Small intestine (tissue), 16 donors: Measurements from ENCODE around the gene ADH1C. TPM values are rescaled to one million over a fixed set of nuclear protein-coding genes. Genes with fewer than 3 reads are reported as not detected.
A peak's percentile ranks its signal among the peaks of the same experiment; 100 is the strongest.

Experiments
- DNase-seq, 2 donors: peaks; one replicate each; pipeline versions ENCODE4 v3.0.0 to v3.0.0-alpha.2; 2013
- FAIRE-seq: peaks from 2 replicates; lab custom pipeline; 2012; peaks lifted over from hg19 to GRCh38; lab: Jason Lieb, UNC
- H3K27ac ChIP-seq, 3 donors: one replicate each; pipeline ENCODE4 v1.5.1; 2013; ENCODE audit warnings: low read length in 2 of 3, mild to moderate bottlenecking in 2 of 3, control low read depth in 1 of 3, inconsistent platforms in 1 of 3, low read depth in 1 of 3, moderate library complexity in 1 of 3
- H3K27me3 ChIP-seq, 3 donors: one replicate each; pipeline ENCODE4 v1.6.1; 2013; ENCODE audit warnings: low read length in 3 of 3, inconsistent platforms in 1 of 3; ENCODE audit not compliant: control insufficient read depth in 3 of 3, insufficient read depth in 3 of 3
- H3K36me3 ChIP-seq, 3 donors: one replicate each; pipeline ENCODE4 v1.6.1; 2013; ENCODE audit warnings: low read length in 3 of 3, inconsistent platforms in 1 of 3, low read depth in 1 of 3, mild to moderate bottlenecking in 1 of 3, moderate library complexity in 1 of 3; ENCODE audit not compliant: control insufficient read depth in 3 of 3, insufficient read depth in 2 of 3
- H3K4me1 ChIP-seq, 3 donors: one replicate each; pipeline ENCODE4 v1.6.1; 2013; ENCODE audit warnings: low read length in 2 of 3, inconsistent platforms in 1 of 3, low read depth in 1 of 3, mild to moderate bottlenecking in 1 of 3, moderate library complexity in 1 of 3; ENCODE audit not compliant: control insufficient read depth in 3 of 3, insufficient read depth in 2 of 3
- H3K4me3 ChIP-seq, 3 donors: one replicate each; pipeline ENCODE4 v1.5.1; 2013; ENCODE audit warnings: low read length in 3 of 3, control low read depth in 1 of 3, inconsistent platforms in 1 of 3, low read depth in 1 of 3, mild to moderate bottlenecking in 1 of 3, moderate library complexity in 1 of 3
- H3K9me3 ChIP-seq, 2 donors: one replicate each; pipeline ENCODE4 v1.6.1; 2013; ENCODE audit warnings: low read depth in 1 of 2, low read length in 1 of 2; ENCODE audit not compliant: control insufficient read depth in 2 of 2, insufficient read depth in 1 of 2
- WGBS, 3 donors: extraction: QIAGEN DNeasy Blood & Tissue Kit; methylation state at CpG; one replicate each; pipeline ENCODE4 v1.1.7; 2013; 5-methylcytosine and 5-hydroxymethylcytosine counted together
- long read RNA-seq, 10 donors: transcript quantifications; one replicate each; lab custom pipeline, GENCODE V29; 2026
- polyA plus RNA-seq, 4 donors: library from polyadenylated mRNA; stranded (reverse) in 3 of 4; unstranded in 1 of 4; fragments of 200-250 nt in 3 of 4; fragments of 120-200 nt in 1 of 4; gene quantifications; one replicate each; pipeline versions ENCODE4 v1.2.1 to v1.2.3, GENCODE V29; 2013
- donor health status: healthy with polysubstance abuse.
- donor health status: control.
- donor health status: control.
- donor health status: Bipolar disorder and iron deficiency.
- donor health status: healthy.

Gene ADH1C
- polyA plus RNA-seq = 100 to 1,000 TPM in 3 of 4 donors, 10 to 100 TPM in 1; 66.3 to 231 (median 190) TPM
- long read RNA-seq, donor 1, transcript ADH1C-204 (9 exons, 1,740 nt) = major isoform, 17 of 53 reads
- long read RNA-seq, donor 1, partial matches to known transcripts = 29 of 53 reads
- long read RNA-seq, donor 1, other reads (novel, unspliced or antisense) = 6 of 53 reads
- long read RNA-seq, donor 2, partial matches to known transcripts = 0 of 3 reads
- long read RNA-seq, donor 2, other reads (novel, unspliced or antisense) = 0 of 3 reads
- long read RNA-seq, donor 3, partial matches to known transcripts = 20 of 21 reads
- long read RNA-seq, donor 3, other reads (novel, unspliced or antisense) = 0 of 21 reads
- long read RNA-seq, donor 4 = 0 reads
- long read RNA-seq, donor 5, partial matches to known transcripts = 0 of 3 reads
- long read RNA-seq, donor 5, other reads (novel, unspliced or antisense) = 0 of 3 reads
- long read RNA-seq, donor 6, transcript ADH1C-204 (9 exons, 1,740 nt) = major isoform, 12 of 18 reads
- long read RNA-seq, donor 6, partial matches to known transcripts = 6 of 18 reads
- long read RNA-seq, donor 6, other reads (novel, unspliced or antisense) = 0 of 18 reads
- long read RNA-seq, donor 7 = 0 reads
- long read RNA-seq, donor 8, partial matches to known transcripts = 0 of 1 reads
- long read RNA-seq, donor 8, other reads (novel, unspliced or antisense) = 0 of 1 reads
- long read RNA-seq, donor 9, partial matches to known transcripts = 0 of 3 reads
- long read RNA-seq, donor 9, other reads (novel, unspliced or antisense) = 0 of 3 reads
- long read RNA-seq, donor 10, transcript ADH1C-204 (9 exons, 1,740 nt) = major isoform, 20 of 27 reads
- long read RNA-seq, donor 10, partial matches to known transcripts = 5 of 27 reads
- long read RNA-seq, donor 10, other reads (novel, unspliced or antisense) = 0 of 27 reads

GRCh38 chr4:99352602-99353537 is at the start of gene ADH1C:
Gene ADH1C, minus strand, starts transcription at chr4:99352746. Its CDS starts 71 bp downstream, at chr4:99352675.
- WGBS, 3 donors = 14 to 33% (median 28%) methylated on average over 10 of the region's 10 CpGs
- peaks cover 0 to 4% (median 0%) of the 10 kb centered on the region in 3 donors for H3K36me3 ChIP-seq

GRCh38 chr4:99400831-99401230 is 48.3 kb upstream of the ADH1C start:
- peaks cover 0 to 49% (median 10%) of the 10 kb centered on the region in 3 donors for H3K4me1 ChIP-seq
- H3K4me3 ChIP-seq = no peak overlapping the region
- DNase-seq (no peak), FAIRE-seq (no peak)
- no peak overlapping the region for H3K27ac ChIP-seq
- H3K9me3 ChIP-seq = no peaks in the 10 kb centered on the region
- H3K27me3 ChIP-seq = no peaks in the 10 kb centered on the region
- no peaks in the 10 kb centered on the region for H3K36me3 ChIP-seq

More at GRCh38 chr4:99352602-99353537, at the start of gene ADH1C:
- Histone ChIP-seq H3K27me3 (no peaks in the 10 kb centered on the region), H3K9me3 (peaks cover 0 to 5% of the 10 kb centered on the region in 2 donors), H3K4me1 (peaks cover 0 to 13% (median 5%) of the 10 kb centered on the region in 3 donors), H3K27ac (peak within 1 kb of the TSS; percentile 11 to 69 (median 48)), H3K4me3 (peak within 1 kb of the TSS in 2 of 3 donors; percentile 30 to 33)
- DNase-seq (peak; percentile 69 to 79), FAIRE-seq (no peak)

GRCh38 chr4:99399017-99399416 is 46.5 kb upstream of the ADH1C start:
- no peak for DNase-seq
- no peak for FAIRE-seq
- Histone ChIP-seq H3K4me1 (peaks cover 3 to 43% (median 5%) of the 10 kb centered on the region in 3 donors), H3K27ac (no peak overlapping the region), H3K9me3 (peaks cover 0 to 5% of the 10 kb centered on the region in 2 donors), H3K4me3 (no peak overlapping the region), H3K36me3 (no peaks in the 10 kb centered on the region), H3K27me3 (no peaks in the 10 kb centered on the region)
- 54 to 77% (median 67%) methylated on average over 1 of the region's 1 CpG for WGBS, 3 donors

- Histone ChIP-seq H3K27ac (peak overlapping the region in 1 of 3 donors; percentile 41), H3K36me3 (no peaks in the 10 kb centered on the region), H3K4me3 (no peak overlapping the region), H3K27me3 (no peaks in the 10 kb centered on the region), H3K4me1 (peaks cover 0 to 13% (median 3%) of the 10 kb centered on the region in 3 donors), H3K9me3 (peaks cover 0 to 7% of the 10 kb centered on the region in 2 donors)
- FAIRE-seq (no peak), DNase-seq (no peak)
- WGBS, 3 donors = 74 to 88% (median 75%) methylated on average over 3 of the region's 3 CpGs
Observed at GRCh38 chr4:99395595-99396364, 43.2 kb upstream of the ADH1C start.

DNA sequence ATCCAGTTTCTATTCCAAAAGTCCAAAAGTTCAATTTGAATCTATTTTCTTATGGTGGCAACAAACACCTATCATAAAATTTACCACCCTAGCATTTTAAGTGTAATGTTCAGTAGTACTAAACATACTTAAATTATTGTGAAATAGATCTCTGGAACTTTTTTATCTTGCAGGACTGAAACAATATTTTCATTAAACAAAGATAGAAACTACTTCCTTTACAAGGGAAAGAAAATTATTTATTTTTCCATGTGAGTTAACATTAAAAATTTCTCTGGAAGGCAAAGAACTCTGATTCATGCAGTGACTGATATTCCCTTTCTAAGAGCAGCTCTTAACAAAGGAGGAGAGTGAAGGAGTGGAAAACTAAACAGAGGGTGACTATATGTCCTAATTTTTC is 42.4 kb upstream of the ADH1C start:
- DNase-seq (peak; percentile 32 to 44), FAIRE-seq (no peak)
- Histone ChIP-seq H3K36me3 (no peaks in the 10 kb centered on the region), H3K4me3 (no peak overlapping the region), H3K9me3 (peaks cover 0 to 10% of the 10 kb centered on the region in 2 donors), H3K27me3 (no peaks in the 10 kb centered on the region), H3K4me1 (peaks cover 0 to 11% (median 3%) of the 10 kb centered on the region in 3 donors), H3K27ac (peak overlapping the region in 1 of 3 donors; percentile 41)

DNA sequence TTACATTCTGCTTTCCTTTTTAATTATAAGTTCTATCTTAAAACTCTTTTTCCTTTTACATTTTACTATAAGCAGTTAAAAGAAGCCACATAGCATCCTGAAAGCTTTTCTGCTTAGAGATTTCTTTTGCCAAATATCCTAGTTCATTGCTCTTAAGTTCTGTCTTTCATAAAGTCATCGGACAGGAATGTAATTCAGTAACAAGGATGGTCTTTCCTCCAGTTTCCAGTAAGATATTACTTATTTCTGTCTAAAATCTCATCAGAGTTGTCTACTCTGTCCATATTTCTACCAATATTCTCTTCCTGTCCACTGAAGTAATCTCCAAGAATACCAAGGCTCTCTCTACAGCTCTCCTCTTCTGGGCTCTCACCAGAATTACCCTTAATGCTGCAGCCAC is 37.5 kb upstream of the ADH1C start:
- peaks cover 0 to 10% of the 10 kb centered on the region in 2 donors for H3K9me3 ChIP-seq
- WGBS, 3 donors = 70 to 96% (median 87%) methylated on average over 1 of the region's 1 CpG
- H3K27me3 ChIP-seq = no peaks in the 10 kb centered on the region
- DNase-seq (no peak), FAIRE-seq (no peak)
- H3K4me3 ChIP-seq = no peak overlapping the region
- H3K4me1 ChIP-seq = peaks cover 0 to 4% (median under 1%) of the 10 kb centered on the region in 3 donors
- H3K27ac ChIP-seq = no peak overlapping the region
- H3K36me3 ChIP-seq = no peaks in the 10 kb centered on the region

- no peak overlapping the region for H3K27ac ChIP-seq
- peaks cover 0 to 10% of the 10 kb centered on the region in 2 donors for H3K9me3 ChIP-seq
- H3K4me1 ChIP-seq = peaks cover 0 to 3% (median 0%) of the 10 kb centered on the region in 3 donors
- DNase-seq (no peak), FAIRE-seq (no peak)
- no peaks in the 10 kb centered on the region for H3K36me3 ChIP-seq
- H3K4me3 ChIP-seq = no peak overlapping the region
- H3K27me3 ChIP-seq = no peaks in the 10 kb centered on the region
Observed at GRCh38 chr4:99389606-99390005, 37.1 kb upstream of the ADH1C start.
